HepG2 (cell line): ENCODE results near the gene FAM131C.

Source experiments
- ARID2 ChIP-seq: sonication (generic); formaldehyde crosslinking; IDR thresholded peaks from 2 replicates; pipeline ENCODE4 v1.8.1; 2022; ENCODE audit warnings: mild to moderate bottlenecking, missing genetic modification reagents, borderline replicate concordance
- ATF3 ChIP-seq: sonication (generic); formaldehyde crosslinking; IDR thresholded peaks from 2 replicates; pipeline ENCODE4 v1.4.0; 2020; ENCODE audit warnings: missing genetic modification reagents
- CHD2 ChIP-seq: IDR thresholded peaks from 2 replicates; pipeline ENCODE4 v1.6.1; 2011; ENCODE audit warnings: low read depth, low read length, improper control_type of control experiment
- NR1H2 ChIP-seq: sonication (generic); formaldehyde crosslinking; IDR thresholded peaks from 2 replicates; pipeline ENCODE4 v1.8.1; 2022; ENCODE audit warnings: low read depth, missing genetic modification reagents, borderline replicate concordance
- PRPF4 ChIP-seq: fragments of 200-400 bp; formaldehyde crosslinking; IDR thresholded peaks from 2 replicates; pipeline ENCODE4 v1.6.1; 2016; ENCODE audit warnings: low read length, low read depth; ENCODE audit not compliant: poor library complexity, severe bottlenecking
- SMC3 ChIP-seq: IDR thresholded peaks from 2 replicates; pipeline ENCODE4 v1.6.1; 2011; ENCODE audit warnings: low read length, improper control_type of control experiment
- TBX2 ChIP-seq: sonication (generic); formaldehyde crosslinking; IDR thresholded peaks from 2 replicates; pipeline ENCODE4 v1.5.0; 2020; ENCODE audit warnings: missing genetic modification reagents, mild to moderate bottlenecking, borderline replicate concordance
- XRCC5 ChIP-seq: fragments of 200-400 bp; formaldehyde crosslinking; optimal IDR thresholded peaks from 2 replicates; pipeline ENCODE3; 2017; ENCODE audit warnings: mild to moderate bottlenecking, low read length
- TF ChIP-seq, protein P1 (sequence below): sonication (generic); formaldehyde crosslinking; IDR thresholded peaks from 2 replicates; pipeline ENCODE4 v1.5.0; 2020; ENCODE audit warnings: mild to moderate bottlenecking, missing genetic modification reagents, moderate library complexity

DNA sequence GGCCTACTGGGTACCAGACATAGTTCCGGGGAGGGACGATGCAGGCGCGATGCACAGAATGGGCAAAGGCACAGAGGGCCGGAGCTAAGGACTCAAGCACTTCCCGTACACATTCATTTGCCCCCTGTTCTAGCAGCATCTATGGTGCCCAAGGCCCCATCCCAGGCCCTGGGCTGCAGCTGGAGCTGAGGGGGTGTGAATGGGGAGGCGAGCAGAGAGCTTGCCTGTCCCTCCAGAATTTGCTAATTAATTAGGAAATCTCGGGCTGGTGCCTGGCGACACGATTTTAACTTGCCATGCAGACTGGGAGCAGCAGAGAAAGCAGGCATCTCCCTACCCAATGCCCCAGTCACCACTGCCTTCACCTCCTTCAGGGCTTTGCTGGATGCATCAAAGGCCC is 46.5 kb upstream of the FAM131C start:
- TF ChIP-seq, protein P1, sequence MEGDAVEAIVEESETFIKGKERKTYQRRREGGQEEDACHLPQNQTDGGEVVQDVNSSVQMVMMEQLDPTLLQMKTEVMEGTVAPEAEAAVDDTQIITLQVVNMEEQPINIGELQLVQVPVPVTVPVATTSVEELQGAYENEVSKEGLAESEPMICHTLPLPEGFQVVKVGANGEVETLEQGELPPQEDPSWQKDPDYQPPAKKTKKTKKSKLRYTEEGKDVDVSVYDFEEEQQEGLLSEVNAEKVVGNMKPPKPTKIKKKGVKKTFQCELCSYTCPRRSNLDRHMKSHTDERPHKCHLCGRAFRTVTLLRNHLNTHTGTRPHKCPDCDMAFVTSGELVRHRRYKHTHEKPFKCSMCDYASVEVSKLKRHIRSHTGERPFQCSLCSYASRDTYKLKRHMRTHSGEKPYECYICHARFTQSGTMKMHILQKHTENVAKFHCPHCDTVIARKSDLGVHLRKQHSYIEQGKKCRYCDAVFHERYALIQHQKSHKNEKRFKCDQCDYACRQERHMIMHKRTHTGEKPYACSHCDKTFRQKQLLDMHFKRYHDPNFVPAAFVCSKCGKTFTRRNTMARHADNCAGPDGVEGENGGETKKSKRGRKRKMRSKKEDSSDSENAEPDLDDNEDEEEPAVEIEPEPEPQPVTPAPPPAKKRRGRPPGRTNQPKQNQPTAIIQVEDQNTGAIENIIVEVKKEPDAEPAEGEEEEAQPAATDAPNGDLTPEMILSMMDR (CRISPR knock-in tag) = no peak
- TF ChIP-seq ARID2 (CRISPR knock-in tag) = no peak
- no peak for TF ChIP-seq PRPF4
- no peak for TF ChIP-seq CHD2
- TF ChIP-seq NR1H2 (CRISPR knock-in tag) = no peak
- TF ChIP-seq TBX2 (CRISPR knock-in tag) = no peak
- no peak for TF ChIP-seq XRCC5
- TF ChIP-seq SMC3 = no peak
- TF ChIP-seq ATF3 (CRISPR knock-in tag) = no peak
